Measurements from ENCODE around the gene PTGR3. TPM values are rescaled to one million over a fixed set of nuclear protein-coding genes. Genes with fewer than 3 reads are reported as not detected.

PTGR3 gene
- total and polyA plus RNA-seq, 2 of the 8 experiments (the other 6 are each of a cell fraction or from before 2014, with no cell fraction given) = 2.0 to 3.6 TPM

DNA sequence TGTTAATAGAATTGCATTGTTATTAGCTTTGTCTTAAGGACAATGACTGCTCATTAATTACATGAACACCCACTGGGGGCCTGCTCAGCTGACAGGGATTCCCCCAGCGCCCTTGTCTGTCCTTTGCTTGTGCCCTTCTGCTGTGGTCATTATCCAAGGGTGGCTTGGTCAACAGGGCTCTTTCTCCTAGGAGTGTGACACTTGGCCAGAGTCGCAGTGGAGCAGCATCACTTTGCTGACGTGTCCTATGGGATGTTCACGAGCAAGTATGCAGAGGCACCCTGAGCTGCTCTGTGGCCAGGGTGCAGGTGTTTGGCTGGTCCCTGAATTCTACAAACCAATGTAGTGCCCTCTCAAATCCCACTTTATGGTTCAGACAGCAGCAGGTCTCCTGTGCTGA is 46.0 kb downstream of the PTGR3 start (continued):
- TF ChIP-seq CHD7 (IDR thresholded peaks at IDR 0.05; ENCODE audit: insufficient replicate concordance, low read length) (no peak), E2F6 (IDR thresholded peaks at IDR 0.05) (no peak), JUN (IDR thresholded peaks at IDR 0.05; ENCODE audit: low read depth, low read length) (no peak)
- TF ChIP-seq, protein P1, sequence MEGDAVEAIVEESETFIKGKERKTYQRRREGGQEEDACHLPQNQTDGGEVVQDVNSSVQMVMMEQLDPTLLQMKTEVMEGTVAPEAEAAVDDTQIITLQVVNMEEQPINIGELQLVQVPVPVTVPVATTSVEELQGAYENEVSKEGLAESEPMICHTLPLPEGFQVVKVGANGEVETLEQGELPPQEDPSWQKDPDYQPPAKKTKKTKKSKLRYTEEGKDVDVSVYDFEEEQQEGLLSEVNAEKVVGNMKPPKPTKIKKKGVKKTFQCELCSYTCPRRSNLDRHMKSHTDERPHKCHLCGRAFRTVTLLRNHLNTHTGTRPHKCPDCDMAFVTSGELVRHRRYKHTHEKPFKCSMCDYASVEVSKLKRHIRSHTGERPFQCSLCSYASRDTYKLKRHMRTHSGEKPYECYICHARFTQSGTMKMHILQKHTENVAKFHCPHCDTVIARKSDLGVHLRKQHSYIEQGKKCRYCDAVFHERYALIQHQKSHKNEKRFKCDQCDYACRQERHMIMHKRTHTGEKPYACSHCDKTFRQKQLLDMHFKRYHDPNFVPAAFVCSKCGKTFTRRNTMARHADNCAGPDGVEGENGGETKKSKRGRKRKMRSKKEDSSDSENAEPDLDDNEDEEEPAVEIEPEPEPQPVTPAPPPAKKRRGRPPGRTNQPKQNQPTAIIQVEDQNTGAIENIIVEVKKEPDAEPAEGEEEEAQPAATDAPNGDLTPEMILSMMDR (IDR thresholded peaks at IDR 0.05; ENCODE audit: control extremely low read depth in 1 of 3, insufficient read depth in 1 of 3, low read depth in 1 of 3, low read length in 3 of 3) = no peak

Data from H1 (cell line).